HCT116 (cell line): ENCODE data around the gene ATAD2B. TPM values are rescaled to one million over a fixed set of nuclear protein-coding genes. Genes with fewer than 3 reads are reported as not detected.
A peak's percentile ranks its signal among the peaks of the same experiment; 100 is the strongest.

Experiments used
- ATAC-seq: fragments of 200-7000 bp; cut with Tn5 transposase; 2 replicates; pipeline ENCODE4 v1.9.1; 2020; ENCODE audit warnings: mild to moderate bottlenecking, moderate library complexity
- BruUV-seq: library from RNA; stranded (reverse); fragments of 400-500 nt; replicated peaks from 2 replicates; lab custom pipeline; 2021; lab: Mats Ljungman, UMichigan
- CTCF ChIA-PET: fragments of 300-600 bp; sonication (Branson Sonifier 250); formaldehyde crosslinking; loops from one replicate; lab custom pipeline; 2021; ENCODE audit warnings: antibody characterized with exemption; lab: Charles Lee
- POLR2A ChIA-PET: fragments of 300-600, 350-600 bp; sonication (Branson Sonifier 250); formaldehyde crosslinking; loops from one replicate; lab custom pipeline; 2021; ENCODE audit warnings: antibody characterized with exemption; lab: Charles Lee
- RAD21 ChIA-PET, 2 experiments: fragments of 300-600 bp; sonication (Branson Sonifier 250); formaldehyde crosslinking; loops; one replicate each; lab custom pipeline; 2023; ENCODE audit warnings: low total read pairs in 2 of 2; ENCODE audit not compliant: uncharacterized antibody in 2 of 2, unreplicated experiment in 2 of 2, low non-redundant PET in 1 of 2; lab: Charles Lee
- DNase-seq: peaks from one replicate; pipeline ENCODE4 v3.0.0-alpha.2; 2010; ENCODE audit warnings: low read depth, low spot score
- H2AFZ ChIP-seq: fragments of 200-600 bp; shearing (Covaris generic), sonication (generic); 2 replicates; pipeline ENCODE4 v1.6.1; 2017; ENCODE audit warnings: low read depth, mixed run types, mixed read lengths, antibody characterized with exemption, low read length; ENCODE audit not compliant: poor library complexity, severe bottlenecking
- H3K27ac ChIP-seq: 2 replicates; pipeline ENCODE4 v1.5.1; 2012; ENCODE audit warnings: low read depth, low read length
- H3K27me3 ChIP-seq: fragments of 200-600 bp; sonication (generic); 2 replicates; pipeline ENCODE4 v1.6.1; 2016; ENCODE audit warnings: mixed run types, low read length, mixed read lengths; ENCODE audit not compliant: insufficient read depth
- H3K36me3 ChIP-seq, 2 experiments: fragments of 200-500 bp in 1 of 2; fragments of 200-600 bp in 1 of 2; sonication (Bioruptor generic) in 1 of 2; sonication (generic) in 1 of 2; 2 replicates each; pipeline versions ENCODE4 v1.5.1 to v1.6.1; 2014 to 2016; ENCODE audit warnings: low read length in 2 of 2, inconsistent platforms in 1 of 2, mixed read lengths in 1 of 2, mixed run types in 1 of 2; ENCODE audit not compliant: insufficient read depth in 2 of 2, control insufficient read depth in 1 of 2
- H3K4me1 ChIP-seq, 2 experiments: fragments of 200-600 bp in 1 of 2; sonication (generic) in 1 of 2; 2 replicates each; pipeline versions ENCODE4 v1.5.1 to v1.6.1; 2012 to 2017; ENCODE audit warnings: low read length in 2 of 2, inconsistent platforms in 1 of 2, mild to moderate bottlenecking in 1 of 2, mixed read lengths in 1 of 2, mixed run types in 1 of 2, moderate library complexity in 1 of 2; ENCODE audit not compliant: insufficient read depth in 2 of 2, control insufficient read depth in 1 of 2
- H3K4me2 ChIP-seq: fragments of 200-600 bp; sonication (generic); 2 replicates; pipeline ENCODE4 v1.6.1; 2017; ENCODE audit warnings: mixed run types, low read length, mixed read lengths
- H3K4me3 ChIP-seq, 2 experiments: fragments of 200-600 bp in 1 of 2; sonication (generic) in 1 of 2; replicated peaks in 1 of 2; 2 replicates each; pipeline ENCODE4 v1.5.1; 2011 to 2016; ENCODE audit warnings: low read length in 2 of 2, control low read depth in 1 of 2, low read depth in 1 of 2, mild to moderate bottlenecking in 1 of 2, mixed read lengths in 1 of 2, mixed run types in 1 of 2
- H3K79me2 ChIP-seq: fragments of 200-600 bp; sonication (generic); 2 replicates; pipeline ENCODE4 v1.6.1; 2017; ENCODE audit warnings: mild to moderate bottlenecking, mixed run types, low read length, moderate library complexity, mixed read lengths; ENCODE audit not compliant: insufficient read depth
- H3K9ac ChIP-seq: fragments of 200-600 bp; sonication (generic); 2 replicates; pipeline ENCODE4 v1.6.1; 2016; ENCODE audit warnings: low read length, mixed read lengths
- H3K9me2 ChIP-seq: fragments of 200-600 bp; sonication (generic), shearing (Covaris generic); 2 replicates; pipeline ENCODE4 v1.6.1; 2017; ENCODE audit warnings: mixed run types, mild to moderate bottlenecking, moderate library complexity; ENCODE audit not compliant: insufficient read depth
- H3K9me3 ChIP-seq, 2 experiments: fragments of 200-500 bp in 1 of 2; fragments of 200-600 bp in 1 of 2; sonication (Bioruptor generic) in 1 of 2; sonication (generic) in 1 of 2; 2 replicates each; pipeline ENCODE4 v1.6.1; 2014 to 2017; ENCODE audit warnings: low read length in 2 of 2, mixed read lengths in 2 of 2, inconsistent platforms in 1 of 2, low read depth in 1 of 2, mild to moderate bottlenecking in 1 of 2, mixed run types in 1 of 2, moderate library complexity in 1 of 2; ENCODE audit not compliant: control insufficient read depth in 1 of 2, insufficient read depth in 1 of 2
- H4K20me1 ChIP-seq: fragments of 200-600 bp; sonication (generic), shearing (Covaris generic); 2 replicates; pipeline ENCODE4 v1.6.1; 2017; ENCODE audit warnings: mixed run types, mild to moderate bottlenecking, moderate library complexity; ENCODE audit not compliant: insufficient read depth
- CEBPB ChIP-seq: IDR thresholded peaks from 2 replicates; pipeline ENCODE4 v1.6.1; 2012; ENCODE audit warnings: low read depth
- EGR1 ChIP-seq: IDR thresholded peaks from 2 replicates; pipeline ENCODE4 v1.6.1; 2012; ENCODE audit warnings: low read depth
- ELF1 ChIP-seq: IDR thresholded peaks from 2 replicates; pipeline ENCODE4 v1.6.1; 2012; ENCODE audit warnings: low read depth, borderline replicate concordance
- EZH2 ChIP-seq: fragments of 200-600 bp; sonication (generic); IDR thresholded peaks from 2 replicates; pipeline ENCODE4 v1.6.1; 2017; ENCODE audit warnings: antibody characterized with exemption, mixed run types
- JUND ChIP-seq: IDR thresholded peaks from 2 replicates; pipeline ENCODE4 v1.6.1; 2012
- POLR2A ChIP-seq: IDR thresholded peaks from 2 replicates; pipeline ENCODE4 v1.7.0; 2011; ENCODE audit warnings: borderline replicate concordance; ENCODE audit not compliant: insufficient read depth, insufficient read length; ENCODE audit errors: extremely low read depth
- POLR2AphosphoS5 ChIP-seq: IDR thresholded peaks from 2 replicates; pipeline ENCODE4 v1.6.1; 2011; ENCODE audit warnings: mild to moderate bottlenecking, low read depth, low read length, moderate library complexity
- RAD21 ChIP-seq: IDR thresholded peaks from 2 replicates; pipeline ENCODE4 v1.6.1; 2012; ENCODE audit warnings: low read depth, mild to moderate bottlenecking
- REST ChIP-seq: IDR thresholded peaks from 2 replicates; pipeline ENCODE4 v1.6.1; 2012; ENCODE audit warnings: low read depth
- SP1 ChIP-seq: IDR thresholded peaks from 2 replicates; pipeline ENCODE4 v1.6.1; 2012; ENCODE audit warnings: low read depth
- TCF7L2 ChIP-seq: IDR thresholded peaks from 2 replicates; pipeline ENCODE4 v1.7.0; 2011; ENCODE audit warnings: borderline replicate concordance, inconsistent platforms; ENCODE audit not compliant: insufficient read depth, insufficient read length; ENCODE audit errors: extremely low read depth
- YY1 ChIP-seq: IDR thresholded peaks from 2 replicates; pipeline ENCODE4 v1.6.1; 2011; ENCODE audit warnings: low read length, low read depth, moderate library complexity, mild to moderate bottlenecking; ENCODE audit not compliant: insufficient replicate concordance; ENCODE audit errors: extremely low read depth
- ZFX ChIP-seq: fragments of 450-650 bp; IDR thresholded peaks from 2 replicates; pipeline ENCODE4 v1.6.1; 2017
- ZNF274 ChIP-seq: fragments of 200-500 bp; sonication (Bioruptor generic); IDR thresholded peaks from 2 replicates; pipeline ENCODE4 v1.6.1; 2014; ENCODE audit warnings: mild to moderate bottlenecking, low read depth, low read length, inconsistent platforms
- intact Hi-C: fragments of 100-400 bp; cut with micrococcal nuclease; formaldehyde crosslinking; loops from 2 replicates; pipeline ENCODE4 v1.10.0; 2022
- total RNA-seq: library from RNA; stranded (reverse); gene quantifications from one replicate; pipeline ENCODE4 v1.2.1, GENCODE V29; 2021; ENCODE audit not compliant: unreplicated experiment
- TF ChIP-seq, protein P1 (sequence below): IDR thresholded peaks from 2 replicates; pipeline ENCODE4 v1.6.1; 2012
- TF ChIP-seq, protein P2 (sequence below), 3 experiments: fragments of 200-600 bp in 1 of 3; sonication (generic) in 1 of 3; IDR thresholded peaks in 2 of 3; conservative IDR thresholded peaks in 1 of 3; 2 replicates each; pipeline ENCODE4 v1.5.1; 2012 to 2017; ENCODE audit warnings: low read depth in 2 of 3, low read length in 2 of 3, antibody characterized with exemption in 1 of 3, borderline replicate concordance in 1 of 3, control low read depth in 1 of 3, mild to moderate bottlenecking in 1 of 3, mixed read lengths in 1 of 3, mixed run types in 1 of 3, moderate library complexity in 1 of 3; ENCODE audit not compliant: insufficient read depth in 1 of 3

Gene ATAD2B
- total RNA-seq, 1 experiment from 2014 or later: 9.6 TPM

GRCh38 chr2:23924589-23925359 is 2.1 kb downstream of the ATAD2B start:
- RAD21 ChIA-PET: no interaction called here
- Histone ChIP-seq H3K9ac (no peak overlapping the region), H3K4me3 (no peak overlapping the region; a peak in 1 of 4 replicates), H3K4me2 (peak overlapping the region; percentile 84), H3K9me2 (no peaks in the 10 kb centered on the region), H4K20me1 (no peaks in the 10 kb centered on the region), H3K27ac (no peak overlapping the region), H3K9me3 (no peaks in the 10 kb centered on the region), H3K27me3 (no peaks in the 10 kb centered on the region), H2AFZ (no peak overlapping the region), H3K79me2 (peaks cover 68% of the 10 kb centered on the region), H3K4me1 (peaks cover 5 to 12% of the 10 kb centered on the region in 2 experiments; a peak in 2 of 4 replicates), H3K36me3 (no peaks in the 10 kb centered on the region)
- intact Hi-C loops: loop anchor here (5.0 kb wide), 2 partner anchors 92 to 238 kb away; no protein-coding TSS in a partner anchor
- no peak for ATAC-seq
- TF ChIP-seq, protein P1, sequence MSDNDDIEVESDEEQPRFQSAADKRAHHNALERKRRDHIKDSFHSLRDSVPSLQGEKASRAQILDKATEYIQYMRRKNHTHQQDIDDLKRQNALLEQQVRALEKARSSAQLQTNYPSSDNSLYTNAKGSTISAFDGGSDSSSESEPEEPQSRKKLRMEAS: no peak
- no peak for TF ChIP-seq CEBPB
- no peak for TF ChIP-seq POLR2AphosphoS5
- no peak for TF ChIP-seq POLR2A
- TF ChIP-seq RAD21: no peak
- no peak for TF ChIP-seq ELF1
- no peak for TF ChIP-seq REST
- TF ChIP-seq SP1: no peak
- no peak for TF ChIP-seq TCF7L2
- TF ChIP-seq, protein P2, sequence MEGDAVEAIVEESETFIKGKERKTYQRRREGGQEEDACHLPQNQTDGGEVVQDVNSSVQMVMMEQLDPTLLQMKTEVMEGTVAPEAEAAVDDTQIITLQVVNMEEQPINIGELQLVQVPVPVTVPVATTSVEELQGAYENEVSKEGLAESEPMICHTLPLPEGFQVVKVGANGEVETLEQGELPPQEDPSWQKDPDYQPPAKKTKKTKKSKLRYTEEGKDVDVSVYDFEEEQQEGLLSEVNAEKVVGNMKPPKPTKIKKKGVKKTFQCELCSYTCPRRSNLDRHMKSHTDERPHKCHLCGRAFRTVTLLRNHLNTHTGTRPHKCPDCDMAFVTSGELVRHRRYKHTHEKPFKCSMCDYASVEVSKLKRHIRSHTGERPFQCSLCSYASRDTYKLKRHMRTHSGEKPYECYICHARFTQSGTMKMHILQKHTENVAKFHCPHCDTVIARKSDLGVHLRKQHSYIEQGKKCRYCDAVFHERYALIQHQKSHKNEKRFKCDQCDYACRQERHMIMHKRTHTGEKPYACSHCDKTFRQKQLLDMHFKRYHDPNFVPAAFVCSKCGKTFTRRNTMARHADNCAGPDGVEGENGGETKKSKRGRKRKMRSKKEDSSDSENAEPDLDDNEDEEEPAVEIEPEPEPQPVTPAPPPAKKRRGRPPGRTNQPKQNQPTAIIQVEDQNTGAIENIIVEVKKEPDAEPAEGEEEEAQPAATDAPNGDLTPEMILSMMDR (IDR thresholded peaks at IDR 0.05 in 2 of 3, conservative IDR thresholded peaks at IDR 0.05 in 1 of 3; ENCODE audit: borderline replicate concordance in 1 of 3, insufficient read depth in 1 of 3, low read depth in 2 of 3, low read length in 2 of 3): no peak
- TF ChIP-seq EZH2: no peak
- TF ChIP-seq JUND: no peak
- no peak for TF ChIP-seq ZFX
- no peak for TF ChIP-seq EGR1
- TF ChIP-seq ZNF274: no peak
- TF ChIP-seq YY1: no peak
- DNase-seq: no peak
- POLR2A ChIA-PET: no interaction called here
- CTCF ChIA-PET: interaction anchor here (1.4 kb wide), 1 partner anchor 152 kb away, joined by 3 read pairs; the partner anchor contains the start of gene SF3B6
- no TSS peak for BruUV-seq
